ENCODE results near the gene CYBA.

GRCh38 chr16:88681084-88681680 is 30.3 kb upstream of the CYBA start:
- TF ChIP-seq POLR2A (IDR thresholded peaks at IDR 0.05) (no peak), CTCF (IDR thresholded peaks at IDR 0.05) (no peak)

All from ovary (tissue), 3 donors.